Mesenteric fat pad (tissue), 1 donor: ENCODE data around the gene DHRSX. TPM values are rescaled to one million over a fixed set of nuclear protein-coding genes. Genes with fewer than 3 reads are reported as not detected.
"Not testable (repeated sequence)": the region's sequence is repeated elsewhere in the genome, so short reads cannot be mapped to it uniquely, and the experiment has no call there.

ENCODE experiments used
- DNase-seq: peaks from one replicate; pipeline ENCODE4 v3.0.0-alpha.2; 2020; ENCODE audit warnings: low spot score
- long read RNA-seq: library from polyadenylated mRNA; unstranded; transcript quantifications from one replicate; pipeline ENCODE4 v2.0.0, GENCODE V29; 2020
- total RNA-seq: library from RNA; stranded (reverse); fragmentation: NEBNext Ultra II Directional; extraction: Animal tissue kit (Norgen Biotek cat#: 25700); gene quantifications from one replicate; pipeline ENCODE4 v1.2.1, GENCODE V29; 2021
- donor health status: DM: yes; HTN: yes; CAD: no.

Gene DHRSX
- 27.0 TPM for total RNA-seq
- long read RNA-seq, transcript DHRSX-201 (7 exons, 2,571 nt) = major isoform, 50 of 109 reads
- long read RNA-seq, partial matches to known transcripts = 7 of 109 reads
- long read RNA-seq, other reads (novel, unspliced or antisense) = 52 of 109 reads

GRCh38 chrX:2500803-2501558 lies at the start of gene DHRSX, which contains the start of gene ZBED1:
TSS of gene DHRSX (minus strand) at chrX:2500976. CDS start at chrX:2500925, 51 bp downstream.
TSS of gene ZBED1 (minus strand) at chrX:2500976. CDS start at chrX:2490719, 10,257 bp downstream.
- DNase-seq = peak; percentile 88

- DNase-seq = no peak
These were observed 49.1 kb upstream of the DHRSX start for GRCh38 chrX:2549876-2550275.

- peak; percentile 2 for DNase-seq
These were observed 48.1 kb upstream of the DHRSX start for GRCh38 chrX:2548711-2549423.

- peak; percentile 4 for DNase-seq
These were observed 47.0 kb upstream of the DHRSX start for GRCh38 chrX:2547736-2548135.

GRCh38 chrX:2546496-2546895 lies 45.7 kb upstream of the DHRSX start:
- DNase-seq = no peak

GRCh38 chrX:2545144-2545543 lies 44.4 kb upstream of the DHRSX start:
- no peak for DNase-seq

GRCh38 chrX:2542826-2543521 lies 42.2 kb upstream of the DHRSX start:
- DNase-seq = no peak

GRCh38 chrX:2541603-2542002 lies 40.8 kb upstream of the DHRSX start:
- DNase-seq = no peak

GRCh38 chrX:2540426-2540947 lies 39.7 kb upstream of the DHRSX start:
- no peak for DNase-seq

GRCh38 chrX:2539586-2539985 lies 38.8 kb upstream of the DHRSX start:
- DNase-seq = no peak

GRCh38 chrX:2538031-2538757 lies 37.4 kb upstream of the DHRSX start:
- no peak for DNase-seq

- DNase-seq = no peak
These were observed 36.2 kb upstream of the DHRSX start for GRCh38 chrX:2536974-2537373.

- no peak for DNase-seq
These were observed 35.4 kb upstream of the DHRSX start for GRCh38 chrX:2536141-2536540.

- DNase-seq = not testable (repeated sequence)
These were observed 33.7 kb upstream of the DHRSX start for GRCh38 chrX:2534261-2535021.

- no peak for DNase-seq
These were observed 32.6 kb upstream of the DHRSX start for GRCh38 chrX:2533424-2533823.

- no peak for DNase-seq
These were observed 25.6 kb upstream of the DHRSX start for GRCh38 chrX:2526390-2526789.

- DNase-seq = no peak
These were observed 23.1 kb upstream of the DHRSX start for GRCh38 chrX:2523911-2524310.

GRCh38 chrX:2521927-2522386 lies 21.2 kb upstream of the DHRSX start:
- no peak for DNase-seq

- DNase-seq = no peak
These were observed 20.5 kb upstream of the DHRSX start for GRCh38 chrX:2521092-2521926.
